ENCODE measurements around the gene SCML2. TPM values are rescaled to one million over a fixed set of nuclear protein-coding genes. Genes with fewer than 3 reads are reported as not detected.

SCML2 gene
- total RNA-seq, 1 donor from 2014 or later, result 0.79 TPM

- no peaks in the 10 kb centered on the region for H3K27me3 ChIP-seq (ENCODE audit: control insufficient read depth, insufficient read depth, low read length)
- FAIRE-seq (no peak), DNase-seq (ENCODE audit: low read depth) (peak; percentile 13)
- H3K36me3 ChIP-seq (ENCODE audit: control insufficient read depth, insufficient read depth, low read length), result no peaks in the 10 kb centered on the region
- TF ChIP-seq CTCF (IDR thresholded peaks at IDR 0.05; ENCODE audit: insufficient read depth, low read length, severe bottlenecking), result no peak
- no peak overlapping the region for H3K4me3 ChIP-seq (ENCODE audit: low read depth, low read length)
Measured at GRCh38 chrX:18210470-18210869, 144.0 kb downstream of the SCML2 start.

GRCh38 chrX:18206657-18207056 is 147.8 kb downstream of the SCML2 start:
- Histone ChIP-seq H3K36me3 (ENCODE audit: control insufficient read depth, insufficient read depth, low read length) (no peaks in the 10 kb centered on the region), H3K4me3 (ENCODE audit: low read depth, low read length) (no peak overlapping the region), H3K27me3 (ENCODE audit: control insufficient read depth, insufficient read depth, low read length) (no peaks in the 10 kb centered on the region)
- FAIRE-seq (no peak), DNase-seq (ENCODE audit: low read depth) (no peak)
- TF ChIP-seq CTCF (IDR thresholded peaks at IDR 0.05; ENCODE audit: insufficient read depth, low read length, severe bottlenecking), result no peak

GRCh38 chrX:18203631-18204030 is 150.9 kb downstream of the SCML2 start:
- TF ChIP-seq CTCF (IDR thresholded peaks at IDR 0.05; ENCODE audit: insufficient read depth, low read length, severe bottlenecking), result no peak
- FAIRE-seq, result no peak
- H3K4me3 ChIP-seq (ENCODE audit: low read depth, low read length), result no peak overlapping the region
- H3K27me3 ChIP-seq (ENCODE audit: control insufficient read depth, insufficient read depth, low read length), result no peaks in the 10 kb centered on the region
- DNase-seq (ENCODE audit: low read depth), result peak; percentile 18
- H3K36me3 ChIP-seq (ENCODE audit: control insufficient read depth, insufficient read depth, low read length), result no peaks in the 10 kb centered on the region

GRCh38 chrX:18194688-18195087 is 159.8 kb downstream of the SCML2 start:
- Histone ChIP-seq H3K36me3 (ENCODE audit: control insufficient read depth, insufficient read depth, low read length) (no peaks in the 10 kb centered on the region), H3K27me3 (ENCODE audit: control insufficient read depth, insufficient read depth, low read length) (no peaks in the 10 kb centered on the region), H3K4me3 (ENCODE audit: low read depth, low read length) (no peak overlapping the region)
- no peak for TF ChIP-seq CTCF (IDR thresholded peaks at IDR 0.05; ENCODE audit: insufficient read depth, low read length, severe bottlenecking)
- FAIRE-seq (no peak), DNase-seq (ENCODE audit: low read depth) (no peak)

Other genes starting within 250 kb of the SCML2 start
- gene BEND2, start 133.8 kb downstream of the SCML2 start, total RNA-seq, result not detected in 2 replicates
- 2.6 and 4.5 TPM in 2 replicates for gene CDKL5, start 70.9 kb upstream of the SCML2 start, total RNA-seq